NT2/D1 (cell line): ENCODE measurements around the gene ABCC8.

Experiments
- SUZ12 ChIP-seq: IDR thresholded peaks from 2 replicates; pipeline ENCODE4 v1.6.1; 2011; ENCODE audit not compliant: insufficient read length, insufficient read depth; ENCODE audit errors: extremely low read depth
- ZNF274 ChIP-seq: IDR thresholded peaks from 2 replicates; pipeline ENCODE4 v1.6.1; 2011; ENCODE audit warnings: mild to moderate bottlenecking, low read depth, low read length

- TF ChIP-seq ZNF274 (no peak), SUZ12 (no peak)
Measured at GRCh38 chr11:17379383-17380180, 97.1 kb downstream of the ABCC8 start.
